ENCODE data around the gene POC1A. TPM values are rescaled to one million over a fixed set of nuclear protein-coding genes. Genes with fewer than 3 reads are reported as not detected.

The POC1A gene
- total RNA-seq, 1 donor: 1.8 TPM

DNA sequence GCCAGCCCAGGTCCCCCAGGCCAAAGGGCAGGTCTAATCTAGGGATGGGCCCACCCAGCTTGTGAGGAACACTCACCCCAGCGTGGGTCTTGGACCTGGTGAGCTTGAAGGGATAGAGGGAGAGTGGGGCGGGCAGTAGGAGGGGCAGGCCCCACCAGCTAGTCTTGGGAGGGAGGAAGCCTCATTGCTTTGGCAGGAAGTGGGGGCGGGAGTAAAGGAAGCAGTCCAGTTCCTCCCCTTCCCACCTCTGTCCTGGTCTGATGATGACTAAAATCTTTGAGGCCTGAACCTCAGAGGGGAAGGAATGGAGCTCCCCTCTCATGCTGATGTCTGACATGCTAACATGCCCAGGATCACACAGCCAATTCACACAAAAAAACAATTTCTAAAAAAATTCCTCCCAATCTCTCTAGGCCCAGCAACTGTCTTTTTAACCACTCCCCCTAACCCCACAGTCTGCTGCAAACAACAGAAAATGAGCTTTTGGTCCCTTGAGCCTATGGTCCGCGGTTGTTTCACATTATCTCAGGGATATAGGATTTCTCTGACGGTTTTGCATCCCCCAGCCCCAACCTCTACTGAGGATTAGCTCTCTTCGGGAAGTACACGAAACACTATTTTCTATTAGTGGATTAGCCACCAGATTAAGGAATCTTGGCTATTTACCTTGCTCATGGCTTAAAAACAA is 67.1 kb downstream of the POC1A start:
- Histone ChIP-seq H3K27ac (ENCODE audit: low read depth, low read length) (peak overlapping the region; percentile 97), H2AFZ (ENCODE audit: low read length) (peak overlapping the region; percentile 64)

DNA sequence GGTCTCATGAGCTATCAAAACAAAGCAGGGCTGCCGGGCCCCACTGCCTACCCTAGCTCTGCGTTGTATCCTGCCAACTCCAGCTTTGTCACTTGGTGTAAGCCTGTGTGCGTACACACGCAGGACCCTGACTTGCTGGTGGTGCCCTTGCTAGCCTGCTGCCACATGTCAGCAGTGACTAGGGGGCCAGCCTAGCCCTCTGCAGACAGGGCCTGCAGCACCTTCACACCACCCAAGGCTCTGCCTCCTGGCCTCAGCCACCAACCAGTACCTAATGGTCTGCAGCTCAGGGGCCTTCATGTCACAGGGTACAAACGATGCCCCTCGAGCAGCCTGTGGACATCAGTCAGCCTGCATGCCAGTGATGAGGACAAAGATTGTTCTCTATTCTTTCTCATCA is 67.8 kb downstream of the POC1A start:
- DNase-seq (ENCODE audit: insufficient read length, low spot score, missing footprints): no peak
- Histone ChIP-seq H3K4me3 (ENCODE audit: insufficient read depth, low read length) (no peak overlapping the region), H3K79me2 (ENCODE audit: insufficient read depth, low read length) (no peaks in the 10 kb centered on the region), H3K27ac (ENCODE audit: low read depth, low read length) (peak overlapping the region; percentile 97), H2AFZ (ENCODE audit: low read length) (no peak overlapping the region), H3K4me2 (ENCODE audit: insufficient read depth, low read length) (no peak overlapping the region), H4K20me1 (ENCODE audit: insufficient read depth, low read length) (no peaks in the 10 kb centered on the region), H3K27me3 (ENCODE audit: insufficient read depth, low read length) (no peaks in the 10 kb centered on the region), H3K36me3 (ENCODE audit: insufficient read depth, low read length) (no peaks in the 10 kb centered on the region), H3K9me3 (ENCODE audit: low read depth, low read length) (no peaks in the 10 kb centered on the region), H3K4me1 (ENCODE audit: insufficient read depth, low read length) (peaks cover 48% of the 10 kb centered on the region)
- TF ChIP-seq, protein P1, sequence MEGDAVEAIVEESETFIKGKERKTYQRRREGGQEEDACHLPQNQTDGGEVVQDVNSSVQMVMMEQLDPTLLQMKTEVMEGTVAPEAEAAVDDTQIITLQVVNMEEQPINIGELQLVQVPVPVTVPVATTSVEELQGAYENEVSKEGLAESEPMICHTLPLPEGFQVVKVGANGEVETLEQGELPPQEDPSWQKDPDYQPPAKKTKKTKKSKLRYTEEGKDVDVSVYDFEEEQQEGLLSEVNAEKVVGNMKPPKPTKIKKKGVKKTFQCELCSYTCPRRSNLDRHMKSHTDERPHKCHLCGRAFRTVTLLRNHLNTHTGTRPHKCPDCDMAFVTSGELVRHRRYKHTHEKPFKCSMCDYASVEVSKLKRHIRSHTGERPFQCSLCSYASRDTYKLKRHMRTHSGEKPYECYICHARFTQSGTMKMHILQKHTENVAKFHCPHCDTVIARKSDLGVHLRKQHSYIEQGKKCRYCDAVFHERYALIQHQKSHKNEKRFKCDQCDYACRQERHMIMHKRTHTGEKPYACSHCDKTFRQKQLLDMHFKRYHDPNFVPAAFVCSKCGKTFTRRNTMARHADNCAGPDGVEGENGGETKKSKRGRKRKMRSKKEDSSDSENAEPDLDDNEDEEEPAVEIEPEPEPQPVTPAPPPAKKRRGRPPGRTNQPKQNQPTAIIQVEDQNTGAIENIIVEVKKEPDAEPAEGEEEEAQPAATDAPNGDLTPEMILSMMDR (IDR thresholded peaks at IDR 0.05; ENCODE audit: extremely low read depth, low read depth, low read length): no peak

More for the DNA sequence above, 67.1 kb downstream of the POC1A start:
- H3K79me2 ChIP-seq (ENCODE audit: insufficient read depth, low read length): no peaks in the 10 kb centered on the region
- H3K9me3 ChIP-seq (ENCODE audit: low read depth, low read length): no peaks in the 10 kb centered on the region
- TF ChIP-seq, protein P1 (IDR thresholded peaks at IDR 0.05; ENCODE audit: extremely low read depth, low read depth, low read length): no peak
- DNase-seq (ENCODE audit: insufficient read length, low spot score, missing footprints): peak; percentile 82
- no peak overlapping the region for H3K4me2 ChIP-seq (ENCODE audit: insufficient read depth, low read length)
- H4K20me1 ChIP-seq (ENCODE audit: insufficient read depth, low read length): no peaks in the 10 kb centered on the region
- peaks cover 54% of the 10 kb centered on the region for H3K4me1 ChIP-seq (ENCODE audit: insufficient read depth, low read length)
- no peak overlapping the region for H3K4me3 ChIP-seq (ENCODE audit: insufficient read depth, low read length)
- H3K27me3 ChIP-seq (ENCODE audit: insufficient read depth, low read length): no peaks in the 10 kb centered on the region
- no peaks in the 10 kb centered on the region for H3K36me3 ChIP-seq (ENCODE audit: insufficient read depth, low read length)

DNA sequence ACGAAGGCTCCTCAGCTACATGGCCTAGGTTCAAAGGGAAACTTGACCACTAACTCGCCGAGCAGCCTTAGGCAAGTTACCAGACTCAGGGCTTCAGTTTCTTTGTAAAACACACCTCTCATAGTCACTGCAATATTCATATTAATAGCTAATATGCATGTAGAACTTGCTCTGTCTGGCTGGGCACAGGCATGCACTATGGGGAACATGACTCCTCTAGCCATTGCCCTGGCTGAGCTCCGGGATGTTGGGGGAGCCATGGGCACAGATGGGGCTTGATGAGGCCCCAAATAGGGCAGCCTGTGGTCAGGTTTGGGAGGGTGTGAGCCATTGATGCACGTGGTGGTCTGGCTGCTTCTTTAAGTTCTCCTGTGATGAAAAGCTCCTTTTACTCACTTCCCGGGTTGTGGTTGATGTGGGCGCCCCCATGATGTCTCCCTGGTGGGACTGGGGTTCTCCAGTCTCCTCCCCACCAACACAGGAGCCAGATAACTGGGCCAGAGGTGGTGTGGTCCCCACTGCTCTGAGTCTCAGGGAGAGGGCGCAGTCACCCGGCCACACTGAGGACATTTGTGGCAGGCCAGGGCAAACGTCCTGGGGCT is 68.4 kb downstream of the POC1A start:
- Histone ChIP-seq H3K27ac (ENCODE audit: low read depth, low read length) (no peak overlapping the region), H2AFZ (ENCODE audit: low read length) (peak overlapping the region; percentile 37), H3K9me3 (ENCODE audit: low read depth, low read length) (no peaks in the 10 kb centered on the region), H3K27me3 (ENCODE audit: insufficient read depth, low read length) (no peaks in the 10 kb centered on the region), H3K4me1 (ENCODE audit: insufficient read depth, low read length) (peaks cover 41% of the 10 kb centered on the region), H3K4me2 (ENCODE audit: insufficient read depth, low read length) (no peak overlapping the region), H4K20me1 (ENCODE audit: insufficient read depth, low read length) (no peaks in the 10 kb centered on the region), H3K79me2 (ENCODE audit: insufficient read depth, low read length) (no peaks in the 10 kb centered on the region), H3K4me3 (ENCODE audit: insufficient read depth, low read length) (no peak overlapping the region), H3K36me3 (ENCODE audit: insufficient read depth, low read length) (no peaks in the 10 kb centered on the region)
- TF ChIP-seq, protein P1 (IDR thresholded peaks at IDR 0.05; ENCODE audit: extremely low read depth, low read depth, low read length): no peak
- DNase-seq (ENCODE audit: insufficient read length, low spot score, missing footprints): peak; percentile 39

DNA sequence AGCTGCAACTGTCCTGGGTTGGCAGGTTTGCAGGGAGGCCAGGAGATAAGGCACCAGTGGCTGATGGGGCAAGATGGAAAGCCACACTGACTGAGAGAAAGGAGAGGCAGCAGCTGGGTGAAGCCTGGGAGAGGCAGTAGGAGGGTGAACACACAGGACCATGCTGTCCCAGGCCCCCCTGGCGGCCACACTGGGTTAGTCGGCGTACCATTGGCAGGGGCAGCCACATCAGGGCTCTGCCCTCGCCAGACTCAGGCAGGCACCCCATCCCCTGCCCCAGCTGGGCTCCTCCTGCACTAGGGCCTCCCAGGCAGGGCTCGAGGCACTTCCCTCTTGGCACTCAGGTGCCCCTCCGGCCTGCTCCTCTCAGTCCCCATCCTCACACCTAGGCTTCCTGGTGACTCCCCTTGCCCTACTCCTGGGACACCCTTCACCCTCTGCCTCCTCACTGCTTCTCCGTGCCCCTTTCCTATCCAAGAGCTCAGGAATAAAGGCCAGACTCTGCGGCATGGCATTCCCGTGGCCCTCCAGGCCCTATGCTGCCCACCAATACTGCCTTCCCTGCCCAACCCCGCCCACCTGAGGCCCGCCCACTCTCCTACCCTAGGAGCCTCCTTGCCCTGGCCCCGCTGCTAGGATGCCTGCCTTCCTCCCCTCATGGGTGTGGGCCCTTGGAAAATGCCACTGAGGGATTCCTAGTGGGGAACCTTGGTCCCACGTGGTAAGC is 69.1 kb downstream of the POC1A start:
- Histone ChIP-seq H3K4me2 (ENCODE audit: insufficient read depth, low read length) (no peak overlapping the region), H3K27me3 (ENCODE audit: insufficient read depth, low read length) (no peaks in the 10 kb centered on the region), H3K4me1 (ENCODE audit: insufficient read depth, low read length) (peaks cover 34% of the 10 kb centered on the region), H2AFZ (ENCODE audit: low read length) (no peak overlapping the region), H3K27ac (ENCODE audit: low read depth, low read length) (no peak overlapping the region), H3K36me3 (ENCODE audit: insufficient read depth, low read length) (no peaks in the 10 kb centered on the region), H3K79me2 (ENCODE audit: insufficient read depth, low read length) (no peaks in the 10 kb centered on the region), H3K9me3 (ENCODE audit: low read depth, low read length) (no peaks in the 10 kb centered on the region), H4K20me1 (ENCODE audit: insufficient read depth, low read length) (no peaks in the 10 kb centered on the region), H3K4me3 (ENCODE audit: insufficient read depth, low read length) (no peak overlapping the region)
- peak; percentile 71 for DNase-seq (ENCODE audit: insufficient read length, low spot score, missing footprints)
- TF ChIP-seq, protein P1 (IDR thresholded peaks at IDR 0.05; ENCODE audit: extremely low read depth, low read depth, low read length): no peak
